Measurements from ENCODE around the gene PTPRE.

GRCh38 chr10:128001363-128001745, 94.5 kb downstream of the PTPRE start:
- TF ChIP-seq FOXM1 (IDR thresholded peaks at IDR 0.05; ENCODE audit: low read depth) (no peak), TCF12 (IDR thresholded peaks at IDR 0.05) (no peak), REST (IDR thresholded peaks at IDR 0.05; ENCODE audit: low read depth, low read length) (no peak), YY1 (IDR thresholded peaks at IDR 0.05; ENCODE audit: low read depth) (no peak), MXI1 (IDR thresholded peaks at IDR 0.05; ENCODE audit: low read depth, low read length) (no peak), SMC3 (IDR thresholded peaks at IDR 0.05; ENCODE audit: low read depth, low read length) (no peak), CTCF (IDR thresholded peaks at IDR 0.05) (no peak)
